ENCODE results near the gene TRIM33. TPM values are rescaled to one million over a fixed set of nuclear protein-coding genes. Genes with fewer than 3 reads are reported as not detected.

Gene TRIM33
- total RNA-seq, 1 experiment from 2014 or later, result 78.9 TPM

DNA sequence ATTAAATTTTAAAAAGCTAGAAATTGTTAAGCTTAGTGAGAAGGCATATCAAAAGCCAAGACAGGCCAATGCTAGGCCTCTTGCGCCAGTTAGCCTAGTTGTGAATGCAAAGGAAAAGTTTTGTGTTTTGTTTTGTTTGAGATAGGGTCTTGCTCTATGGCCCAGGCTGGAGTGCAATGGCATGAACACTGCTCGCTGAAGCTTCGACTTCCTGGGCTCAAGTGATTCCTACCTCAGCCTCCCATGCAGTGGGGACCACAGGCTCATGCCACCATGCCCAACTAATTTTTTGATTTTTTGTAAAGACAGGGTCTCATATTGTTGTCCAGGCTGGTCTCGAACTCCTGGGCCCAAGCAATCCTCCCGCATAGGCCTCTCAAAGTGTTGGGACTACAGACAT, 40.3 kb downstream of the TRIM33 start:
- no peak overlapping the region for H3K27ac ChIP-seq (ENCODE audit: low read length)
- H3K9me3 ChIP-seq (ENCODE audit: low read length), result no peaks in the 10 kb centered on the region
- H3K4me1 ChIP-seq (ENCODE audit: low read length), result no peaks in the 10 kb centered on the region
- no peak overlapping the region for H3K4me2 ChIP-seq (ENCODE audit: low read depth, low read length, poor library complexity, severe bottlenecking)
- H2AFZ ChIP-seq (ENCODE audit: low read length), result no peak overlapping the region
- DNase-seq, result no peak
- H3K4me3 ChIP-seq (ENCODE audit: low read length), result no peak overlapping the region
- no peaks in the 10 kb centered on the region for H3K27me3 ChIP-seq (ENCODE audit: low read length)
- no peaks in the 10 kb centered on the region for H3K9me2 ChIP-seq (replicated peaks; ENCODE audit: insufficient read depth, low read length)
- no peaks in the 10 kb centered on the region for H3K36me3 ChIP-seq (ENCODE audit: insufficient read depth, low read length)
- H4K20me1 ChIP-seq (ENCODE audit: insufficient read depth, low read depth, low read length), result no peaks in the 10 kb centered on the region
- no peak overlapping the region for H3K9ac ChIP-seq (ENCODE audit: low read length)
- peaks cover 100% of the 10 kb centered on the region for H3K79me2 ChIP-seq (ENCODE audit: low read length)

- H3K9ac ChIP-seq (ENCODE audit: low read length), result no peak overlapping the region
- DNase-seq, result no peak
- H3K4me3 ChIP-seq (ENCODE audit: low read length), result no peak overlapping the region
- no peaks in the 10 kb centered on the region for H3K27me3 ChIP-seq (ENCODE audit: low read length)
- no peak overlapping the region for H3K27ac ChIP-seq (ENCODE audit: low read length)
- no peak overlapping the region for H3K4me2 ChIP-seq (ENCODE audit: low read depth, low read length, poor library complexity, severe bottlenecking)
- H3K9me3 ChIP-seq (ENCODE audit: low read length), result no peaks in the 10 kb centered on the region
- no peaks in the 10 kb centered on the region for H3K9me2 ChIP-seq (replicated peaks; ENCODE audit: insufficient read depth, low read length)
- H4K20me1 ChIP-seq (ENCODE audit: insufficient read depth, low read depth, low read length), result peaks cover 3% of the 10 kb centered on the region; the same call in 1 of the 2 replicates
- no peak overlapping the region for H2AFZ ChIP-seq (ENCODE audit: low read length)
- H3K36me3 ChIP-seq (ENCODE audit: insufficient read depth, low read length), result peaks cover 9% of the 10 kb centered on the region; the same call in 1 of the 2 replicates
- H3K4me1 ChIP-seq (ENCODE audit: low read length), result no peaks in the 10 kb centered on the region
- H3K79me2 ChIP-seq (ENCODE audit: low read length), result peaks cover 98% of the 10 kb centered on the region
Measured at GRCh38 chr1:114468710-114469468, 42.1 kb downstream of the TRIM33 start.

GRCh38 chr1:114468047-114468446, 43.0 kb downstream of the TRIM33 start:
- Histone ChIP-seq H3K9me2 (replicated peaks; ENCODE audit: insufficient read depth, low read length) (no peaks in the 10 kb centered on the region), H3K79me2 (ENCODE audit: low read length) (peaks cover 98% of the 10 kb centered on the region), H3K36me3 (ENCODE audit: insufficient read depth, low read length) (peaks cover 11% of the 10 kb centered on the region; the same call in 1 of the 2 replicates), H3K27me3 (ENCODE audit: low read length) (no peaks in the 10 kb centered on the region), H3K4me1 (ENCODE audit: low read length) (no peaks in the 10 kb centered on the region), H3K4me2 (ENCODE audit: low read depth, low read length, poor library complexity, severe bottlenecking) (no peak overlapping the region), H3K4me3 (ENCODE audit: low read length) (no peak overlapping the region), H4K20me1 (ENCODE audit: insufficient read depth, low read depth, low read length) (peaks cover 3% of the 10 kb centered on the region; the same call in 1 of the 2 replicates), H2AFZ (ENCODE audit: low read length) (no peak overlapping the region), H3K27ac (ENCODE audit: low read length) (no peak overlapping the region), H3K9ac (ENCODE audit: low read length) (no peak overlapping the region), H3K9me3 (ENCODE audit: low read length) (no peaks in the 10 kb centered on the region)
- no peak for DNase-seq

GRCh38 chr1:114467491-114467890, 43.5 kb downstream of the TRIM33 start:
- H3K9ac ChIP-seq (ENCODE audit: low read length), result no peak overlapping the region
- H3K9me2 ChIP-seq (replicated peaks; ENCODE audit: insufficient read depth, low read length), result no peaks in the 10 kb centered on the region
- H3K4me3 ChIP-seq (ENCODE audit: low read length), result no peak overlapping the region
- DNase-seq, result no peak
- no peak overlapping the region for H2AFZ ChIP-seq (ENCODE audit: low read length)
- peaks cover 97% of the 10 kb centered on the region for H3K79me2 ChIP-seq (ENCODE audit: low read length)
- H3K27me3 ChIP-seq (ENCODE audit: low read length), result no peaks in the 10 kb centered on the region
- H4K20me1 ChIP-seq (ENCODE audit: insufficient read depth, low read depth, low read length), result peaks cover 3% of the 10 kb centered on the region; the same call in 1 of the 2 replicates
- H3K9me3 ChIP-seq (ENCODE audit: low read length), result no peaks in the 10 kb centered on the region
- H3K4me1 ChIP-seq (ENCODE audit: low read length), result no peaks in the 10 kb centered on the region
- H3K4me2 ChIP-seq (ENCODE audit: low read depth, low read length, poor library complexity, severe bottlenecking), result no peak overlapping the region
- peaks cover 15% of the 10 kb centered on the region for H3K36me3 ChIP-seq (ENCODE audit: insufficient read depth, low read length)
- no peak overlapping the region for H3K27ac ChIP-seq (ENCODE audit: low read length)

- no peak overlapping the region for H2AFZ ChIP-seq (ENCODE audit: low read length)
- H3K9me2 ChIP-seq (replicated peaks; ENCODE audit: insufficient read depth, low read length), result no peaks in the 10 kb centered on the region
- H3K4me2 ChIP-seq (ENCODE audit: low read depth, low read length, poor library complexity, severe bottlenecking), result no peak overlapping the region
- DNase-seq, result no peak
- no peak overlapping the region for H3K4me3 ChIP-seq (ENCODE audit: low read length)
- peaks cover 25% of the 10 kb centered on the region for H3K36me3 ChIP-seq (ENCODE audit: insufficient read depth, low read length)
- no peaks in the 10 kb centered on the region for H3K4me1 ChIP-seq (ENCODE audit: low read length)
- H4K20me1 ChIP-seq (ENCODE audit: insufficient read depth, low read depth, low read length), result peaks cover 3% of the 10 kb centered on the region; the same call in 1 of the 2 replicates
- peaks cover 97% of the 10 kb centered on the region for H3K79me2 ChIP-seq (ENCODE audit: low read length)
- H3K27ac ChIP-seq (ENCODE audit: low read length), result no peak overlapping the region
- H3K9ac ChIP-seq (ENCODE audit: low read length), result no peak overlapping the region
- H3K27me3 ChIP-seq (ENCODE audit: low read length), result no peaks in the 10 kb centered on the region
- no peaks in the 10 kb centered on the region for H3K9me3 ChIP-seq (ENCODE audit: low read length)
Measured at GRCh38 chr1:114466334-114467014, 44.5 kb downstream of the TRIM33 start.

DNA sequence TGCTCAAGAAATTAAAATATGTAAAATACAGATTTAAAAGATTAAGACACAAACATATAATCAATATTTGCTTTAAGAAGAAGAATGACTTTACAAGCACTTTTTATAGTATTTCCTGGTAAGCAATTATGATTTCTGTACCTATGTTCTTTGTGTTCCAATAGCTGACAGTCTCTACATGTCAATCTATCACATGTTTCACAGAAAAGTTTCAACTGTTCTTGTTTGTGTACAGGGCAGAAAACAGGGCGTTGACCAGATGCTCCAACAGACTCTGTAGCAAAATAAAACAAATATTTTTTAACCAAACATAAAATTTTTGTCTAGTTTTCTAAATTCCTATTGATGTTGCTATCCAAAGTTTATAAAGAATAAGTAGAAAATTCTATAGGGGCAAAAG, 48.0 kb downstream of the TRIM33 start:
- DNase-seq, result no peak
- H3K4me3 ChIP-seq (ENCODE audit: low read length), result no peak overlapping the region
- no peak overlapping the region for H2AFZ ChIP-seq (ENCODE audit: low read length)
- H3K27me3 ChIP-seq (ENCODE audit: low read length), result no peaks in the 10 kb centered on the region
- H4K20me1 ChIP-seq (ENCODE audit: insufficient read depth, low read depth, low read length), result peaks cover 3% of the 10 kb centered on the region; the same call in 1 of the 2 replicates
- H3K27ac ChIP-seq (ENCODE audit: low read length), result no peak overlapping the region
- H3K4me1 ChIP-seq (ENCODE audit: low read length), result no peaks in the 10 kb centered on the region
- no peaks in the 10 kb centered on the region for H3K9me2 ChIP-seq (replicated peaks; ENCODE audit: insufficient read depth, low read length)
- no peak overlapping the region for H3K9ac ChIP-seq (ENCODE audit: low read length)
- peaks cover 44% of the 10 kb centered on the region for H3K36me3 ChIP-seq (ENCODE audit: insufficient read depth, low read length)
- H3K79me2 ChIP-seq (ENCODE audit: low read length), result peaks cover 94% of the 10 kb centered on the region
- H3K4me2 ChIP-seq (ENCODE audit: low read depth, low read length, poor library complexity, severe bottlenecking), result no peak overlapping the region
- no peaks in the 10 kb centered on the region for H3K9me3 ChIP-seq (ENCODE audit: low read length)

DNA sequence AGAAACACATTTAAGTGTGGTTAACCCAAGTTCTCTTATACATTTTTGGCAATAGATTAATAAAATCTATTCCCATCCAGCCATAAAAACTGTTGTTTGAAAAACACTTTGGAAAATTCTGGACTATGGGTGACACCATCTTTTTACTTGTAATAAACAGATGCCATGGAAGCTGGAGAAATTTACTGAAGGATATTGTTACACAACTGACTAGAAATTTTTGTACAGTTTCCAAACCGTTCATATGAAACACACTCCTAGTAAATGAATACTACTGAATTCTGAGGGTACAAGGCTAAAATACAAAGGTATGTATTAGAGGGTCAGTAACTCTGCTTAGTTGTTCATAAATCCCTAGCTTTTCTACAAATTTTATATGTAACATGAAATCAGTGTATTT, 48.7 kb downstream of the TRIM33 start:
- Histone ChIP-seq H3K9me2 (replicated peaks; ENCODE audit: insufficient read depth, low read length) (no peaks in the 10 kb centered on the region), H3K79me2 (ENCODE audit: low read length) (peaks cover 94% of the 10 kb centered on the region), H3K27me3 (ENCODE audit: low read length) (no peaks in the 10 kb centered on the region), H3K4me3 (ENCODE audit: low read length) (no peak overlapping the region), H3K27ac (ENCODE audit: low read length) (no peak overlapping the region), H3K4me2 (ENCODE audit: low read depth, low read length, poor library complexity, severe bottlenecking) (no peak overlapping the region), H3K4me1 (ENCODE audit: low read length) (no peaks in the 10 kb centered on the region), H3K36me3 (ENCODE audit: insufficient read depth, low read length) (peaks cover 48% of the 10 kb centered on the region), H3K9ac (ENCODE audit: low read length) (no peak overlapping the region), H4K20me1 (ENCODE audit: insufficient read depth, low read depth, low read length) (peaks cover 3% of the 10 kb centered on the region; the same call in 1 of the 2 replicates), H2AFZ (ENCODE audit: low read length) (no peak overlapping the region), H3K9me3 (ENCODE audit: low read length) (no peaks in the 10 kb centered on the region)
- no peak for DNase-seq

GRCh38 chr1:114458237-114458777, 52.7 kb downstream of the TRIM33 start:
- H3K4me2 ChIP-seq (ENCODE audit: low read depth, low read length, poor library complexity, severe bottlenecking), result no peak overlapping the region
- no peak for DNase-seq
- no peak overlapping the region for H3K9ac ChIP-seq (ENCODE audit: low read length)

More at GRCh38 chr1:114458237-114458777, 52.7 kb downstream of the TRIM33 start:
- H2AFZ ChIP-seq (ENCODE audit: low read length), result no peak overlapping the region
- no peaks in the 10 kb centered on the region for H3K4me1 ChIP-seq (ENCODE audit: low read length)
- H3K36me3 ChIP-seq (ENCODE audit: insufficient read depth, low read length), result peaks cover 55% of the 10 kb centered on the region
- H3K9me3 ChIP-seq (ENCODE audit: low read length), result no peaks in the 10 kb centered on the region
- no peaks in the 10 kb centered on the region for H3K27me3 ChIP-seq (ENCODE audit: low read length)
- no peak overlapping the region for H3K4me3 ChIP-seq (ENCODE audit: low read length)
- no peaks in the 10 kb centered on the region for H4K20me1 ChIP-seq (ENCODE audit: insufficient read depth, low read depth, low read length)
- no peaks in the 10 kb centered on the region for H3K9me2 ChIP-seq (replicated peaks; ENCODE audit: insufficient read depth, low read length)
- H3K27ac ChIP-seq (ENCODE audit: low read length), result no peak overlapping the region
- peaks cover 96% of the 10 kb centered on the region for H3K79me2 ChIP-seq (ENCODE audit: low read length)

Measured in Karpas-422 (cell line).